Stimulated activated CD8-positive, alpha-beta memory T cell treated with anti-CD3 and anti-CD28 coated beads, Interleukin-12 subunit alpha, Interleukin-12 subunit beta, amount 100 ng/mL, for 24 hours (primary cell): ENCODE measurements around the gene MCM6.
A peak's percentile ranks its signal among the peaks of the same experiment; 100 is the strongest.
"Not testable (repeated sequence)": the region's sequence is repeated elsewhere in the genome, so short reads cannot be mapped to it uniquely, and the experiment has no call there.

Experiments used
- DNase-seq: peaks from one replicate; pipeline ENCODE4 v3.0.0-alpha.2; 2020; ENCODE audit errors: extremely low read depth

MCM6 gene

DNA sequence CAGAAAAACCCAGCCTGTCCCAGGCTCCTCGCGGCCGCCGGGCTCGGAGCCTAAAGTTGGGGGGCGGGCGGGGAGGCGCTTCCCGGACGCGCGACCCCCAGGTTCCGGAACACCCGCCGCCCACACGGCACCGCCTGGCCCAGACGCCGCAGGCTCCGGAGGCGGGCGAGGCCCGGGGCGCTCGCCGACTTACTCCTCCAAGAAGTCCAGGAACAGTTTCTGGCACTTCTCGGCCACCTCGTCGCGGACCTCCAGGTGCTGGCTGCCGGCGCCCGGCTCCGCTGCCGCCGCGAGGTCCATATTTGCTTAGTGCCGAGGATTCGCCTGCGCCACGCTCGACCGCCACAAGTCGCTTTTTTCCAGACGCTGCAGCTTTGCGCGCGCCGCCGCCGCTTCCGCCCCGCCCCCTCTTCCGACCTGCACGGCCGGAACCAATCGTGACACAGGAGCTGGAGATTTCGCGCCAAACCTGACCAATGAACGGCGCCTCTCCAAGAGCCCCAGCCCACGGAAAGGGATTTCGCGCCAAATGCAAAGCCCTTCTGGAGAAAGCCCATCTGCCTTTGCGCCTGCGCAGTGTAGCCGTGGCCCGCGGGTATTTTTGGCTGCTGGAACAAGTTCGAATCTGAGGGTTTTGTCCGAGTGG lies at the start of gene MCM6:
MCM6 (minus strand) TSS at position 378 of the 646 bp plus-strand sequence; CDS start at position 300, 78 bp downstream.
- DNase-seq = peak; percentile 98

DNA sequence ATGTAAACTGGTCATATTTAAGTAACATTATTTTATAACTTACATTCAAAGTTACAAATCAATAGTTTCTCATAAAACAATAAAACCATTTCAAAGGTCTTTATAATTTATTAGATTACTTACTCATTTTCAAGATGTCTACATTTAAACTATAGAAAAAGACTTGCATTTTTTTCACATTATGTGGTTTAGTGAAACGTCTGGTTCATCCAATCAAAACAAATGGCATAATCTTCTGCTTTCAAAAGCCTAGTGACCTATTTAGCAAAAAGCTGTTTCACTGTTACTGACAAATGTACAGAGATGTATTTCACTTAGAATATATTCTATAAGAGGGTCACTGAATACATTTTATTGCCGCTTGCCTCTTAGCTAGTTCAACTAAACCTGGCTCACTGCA lies 49.3 kb upstream of the MCM6 start:
- no peak for DNase-seq

DNA sequence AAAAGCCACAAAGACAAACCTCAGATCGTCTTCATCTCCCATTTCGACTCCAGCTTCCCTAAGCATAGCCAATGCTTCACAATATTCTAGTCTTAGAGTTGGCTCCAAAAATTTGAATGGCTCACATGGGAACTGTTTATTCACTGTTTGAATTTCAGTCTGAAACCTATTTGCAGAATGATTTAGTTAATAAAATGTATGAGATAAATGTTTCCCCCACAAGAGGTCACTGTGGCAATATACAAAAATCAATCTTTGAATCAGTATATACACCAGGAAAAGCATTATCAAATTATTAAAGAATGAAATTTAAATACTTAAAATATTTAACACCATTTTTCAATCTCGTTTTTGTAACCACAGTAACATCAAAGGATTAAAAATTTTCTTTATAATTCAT lies 40.0 kb upstream of the MCM6 start:
- DNase-seq = no peak

DNA sequence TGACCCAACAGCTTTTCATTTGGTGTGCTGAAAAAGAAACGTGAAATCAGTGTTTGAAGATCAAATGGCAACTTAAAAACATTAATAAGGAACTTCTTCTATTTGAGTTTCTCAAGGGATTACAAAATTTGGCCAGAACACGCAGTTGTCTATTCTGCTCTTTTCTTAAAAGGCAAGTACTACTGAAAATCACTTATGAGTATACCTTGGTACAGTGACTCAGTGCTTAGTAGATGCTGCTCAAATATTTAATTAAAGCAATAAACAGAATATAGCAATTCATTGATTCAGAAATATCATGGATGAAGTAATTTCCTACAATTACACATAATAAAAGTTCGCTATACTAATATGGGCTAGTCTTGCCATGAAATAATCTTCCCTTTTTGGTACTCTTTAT lies 38.2 kb upstream of the MCM6 start:
- no peak for DNase-seq

DNA sequence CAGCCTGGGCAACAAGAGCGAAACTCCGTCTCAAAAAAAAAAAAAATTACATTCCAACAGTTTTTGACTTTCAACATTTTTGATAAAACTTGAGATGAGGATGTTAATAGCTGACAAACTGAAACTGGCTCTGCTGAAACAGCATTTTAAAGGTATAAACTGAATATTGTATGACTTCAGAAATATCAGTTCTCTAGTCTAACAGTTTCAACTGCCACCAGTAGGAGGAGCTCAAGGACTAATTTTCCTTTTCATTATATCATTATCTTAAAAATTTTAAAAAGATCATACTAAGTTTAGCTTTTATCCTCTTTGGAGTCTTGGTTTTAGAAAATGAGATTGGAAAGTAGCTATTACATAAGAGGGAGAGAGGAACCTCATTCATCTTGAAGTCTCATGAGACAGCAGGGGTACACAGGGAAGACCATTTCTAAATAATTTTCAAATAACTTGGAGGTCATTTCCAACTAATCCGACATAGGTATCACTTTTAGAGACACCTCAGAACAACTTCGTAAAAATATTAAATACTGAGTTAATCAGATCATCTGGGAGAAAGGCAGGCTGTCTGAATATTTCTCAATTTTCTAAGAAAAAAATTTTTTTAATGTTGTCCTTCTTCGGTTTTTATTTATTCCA lies 37.6 kb upstream of the MCM6 start:
- no peak for DNase-seq

DNA sequence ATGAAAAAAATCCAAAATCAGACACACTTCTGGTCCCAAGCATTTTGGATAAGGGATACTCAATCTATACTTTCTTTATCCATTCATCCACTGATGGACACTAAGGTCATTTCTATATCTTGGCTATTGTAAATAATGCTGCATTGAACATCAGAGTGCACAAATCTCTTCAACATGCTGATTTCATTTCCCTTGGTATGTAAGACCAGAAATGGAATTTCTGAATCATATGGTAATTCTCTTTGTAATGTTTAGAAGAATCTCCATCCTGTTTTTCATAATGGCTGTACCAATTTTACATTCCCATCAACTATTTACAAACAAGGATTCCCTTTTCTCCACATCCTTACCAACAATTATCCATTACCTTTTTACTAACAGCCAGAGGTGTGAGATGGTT lies 33.7 kb upstream of the MCM6 start:
- no peak for DNase-seq

DNA sequence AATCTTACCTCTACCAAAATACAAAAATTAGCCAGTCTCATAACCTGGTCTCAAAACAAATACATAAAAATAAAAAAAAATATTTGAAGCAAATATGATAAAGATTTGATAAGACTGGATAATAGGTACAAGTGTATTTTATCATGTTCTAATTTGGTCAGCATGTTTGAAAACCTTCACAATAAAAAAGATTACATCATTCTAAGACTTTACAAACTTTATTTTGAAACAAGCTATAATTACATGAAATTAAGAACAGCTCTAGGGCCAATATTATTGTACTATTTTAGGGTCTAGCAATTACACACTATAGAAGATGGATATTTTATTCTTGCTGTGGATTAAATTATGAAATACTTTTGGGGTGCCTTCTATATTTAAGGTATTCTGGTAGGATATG lies 29.4 kb upstream of the MCM6 start:
- no peak for DNase-seq

DNA sequence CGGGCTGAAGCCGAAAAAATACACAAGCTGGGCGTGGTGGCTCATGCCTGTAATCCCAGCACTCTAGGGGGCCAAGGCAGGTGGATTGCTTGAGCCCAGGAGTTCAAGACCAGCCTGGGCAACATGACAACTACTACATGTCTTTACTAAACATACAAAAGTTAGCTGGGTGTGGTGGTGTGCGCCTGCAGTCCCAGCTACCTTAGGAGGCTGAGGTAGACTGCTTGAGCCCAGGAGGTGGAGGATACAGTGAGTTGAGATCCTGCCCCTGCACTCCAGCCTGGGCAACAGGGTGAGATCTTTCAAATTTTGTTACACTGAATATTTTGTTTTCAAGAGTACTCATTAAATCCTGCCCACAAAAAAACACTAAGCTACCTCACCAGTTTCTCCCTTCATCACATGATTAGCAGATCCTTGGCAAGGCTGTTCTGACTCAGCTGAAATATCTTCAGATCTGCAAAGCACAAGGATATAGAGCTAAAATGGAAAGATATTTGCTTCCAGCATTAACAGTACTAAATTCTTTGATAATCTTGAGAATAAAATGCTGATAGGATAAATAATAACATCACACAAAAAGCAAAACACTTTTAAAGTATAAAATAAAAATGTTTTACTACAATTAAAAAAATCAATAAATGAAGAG lies 28.2 kb upstream of the MCM6 start:
- no peak for DNase-seq

DNA sequence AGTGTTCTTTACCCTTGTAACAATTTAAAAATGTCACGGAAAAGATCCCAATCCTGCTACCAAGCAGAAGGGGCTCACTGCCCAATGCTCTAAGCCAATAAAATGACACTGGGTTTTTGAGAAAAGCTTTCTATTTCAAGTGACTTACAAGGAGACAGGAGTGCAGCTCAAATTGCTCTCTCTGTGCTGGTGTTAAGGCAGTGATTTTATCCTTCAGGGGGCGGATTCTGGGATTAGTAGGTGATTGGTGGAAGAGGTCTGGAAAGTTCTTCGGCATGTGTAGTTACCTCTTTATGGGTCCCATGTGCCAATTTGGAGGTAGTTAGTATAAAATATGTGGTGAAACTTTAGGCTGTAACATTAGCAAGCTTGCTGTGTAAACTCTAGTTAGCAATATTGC lies 27.4 kb upstream of the MCM6 start:
- no peak for DNase-seq

DNA sequence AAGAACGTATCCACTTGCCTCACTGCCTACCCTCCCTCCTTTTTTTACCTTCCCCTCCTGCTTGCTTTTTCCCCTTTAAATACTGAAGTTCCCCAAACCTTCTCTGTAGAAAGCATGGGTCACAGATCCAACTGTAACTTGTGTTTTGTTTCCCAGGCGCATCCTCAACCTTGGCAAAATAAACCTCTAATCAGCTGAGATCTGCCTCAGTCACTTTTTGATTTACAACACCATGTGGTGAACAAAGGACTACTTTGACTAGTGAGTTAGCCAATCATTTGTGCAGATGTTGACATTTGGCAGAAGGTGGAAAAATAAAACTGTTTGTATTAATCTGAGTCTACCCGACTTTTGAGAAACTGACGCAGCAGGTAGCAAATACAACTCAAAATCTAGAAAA lies 23.3 kb upstream of the MCM6 start:
- DNase-seq = no peak

DNA sequence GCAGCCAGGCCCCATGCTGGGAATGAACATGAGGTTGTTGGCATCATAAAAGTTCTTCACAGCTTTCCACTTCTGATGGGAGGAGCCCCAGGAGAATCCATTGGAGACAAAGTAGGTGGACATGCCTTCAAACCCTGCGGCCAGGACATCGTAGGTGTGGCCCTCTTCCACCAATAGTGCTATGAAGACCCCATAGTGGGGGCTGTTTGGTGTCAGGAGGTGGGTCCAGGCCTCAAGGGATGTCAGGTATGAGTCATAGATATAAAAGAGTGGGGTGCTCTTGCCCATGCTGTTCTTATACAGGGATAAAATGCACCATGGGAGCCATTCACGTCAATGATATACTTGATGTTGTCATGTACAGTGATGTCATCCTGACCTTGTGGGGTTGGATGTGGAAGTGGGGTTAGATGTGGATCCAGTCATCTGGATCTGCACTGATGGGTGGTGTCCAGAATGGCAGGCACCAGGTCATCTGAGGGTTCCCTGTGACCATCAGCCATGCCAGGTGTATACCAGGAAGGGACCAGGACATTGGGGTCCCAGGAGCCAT lies 22.1 kb upstream of the MCM6 start:
- DNase-seq = no peak

DNA sequence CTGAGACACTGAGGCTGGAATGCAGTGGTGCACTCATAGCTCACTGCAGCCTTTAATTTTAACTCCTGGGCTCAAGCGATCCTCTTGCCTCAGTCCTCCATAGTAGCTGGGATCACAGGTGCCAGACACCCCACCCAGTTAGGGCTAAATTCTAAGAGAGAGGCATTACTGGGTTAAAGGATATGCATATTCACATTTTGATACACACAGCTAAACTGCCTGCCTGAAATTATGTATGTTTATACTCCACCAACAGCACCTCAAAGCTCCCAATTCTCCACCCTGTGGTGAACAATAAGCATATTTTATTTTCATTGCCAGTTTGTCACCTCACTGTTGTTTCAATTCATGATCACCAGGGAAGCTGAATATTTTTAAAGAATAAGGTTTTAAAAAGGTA lies 18.7 kb upstream of the MCM6 start:
- DNase-seq = no peak

DNA sequence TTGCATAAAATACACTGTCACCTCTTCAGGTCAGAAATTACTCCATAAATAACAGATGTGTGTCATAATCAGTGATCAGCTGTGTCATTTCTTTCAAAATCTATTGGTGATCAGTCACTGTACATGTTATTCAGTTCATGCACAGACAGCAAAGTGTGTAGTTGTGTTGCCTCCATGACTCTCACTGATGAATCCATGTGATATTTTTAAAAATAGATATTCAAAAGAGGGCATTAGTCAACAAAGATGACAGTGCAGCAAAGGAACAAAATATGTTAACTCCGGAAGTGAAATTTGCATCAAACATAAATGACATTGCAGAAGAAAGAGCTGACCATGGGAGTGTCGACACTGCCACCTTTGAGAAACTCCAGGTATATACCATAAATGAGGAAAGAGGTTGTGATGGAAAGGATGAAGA lies 17.1 kb upstream of the MCM6 start:
- no peak for DNase-seq

DNA sequence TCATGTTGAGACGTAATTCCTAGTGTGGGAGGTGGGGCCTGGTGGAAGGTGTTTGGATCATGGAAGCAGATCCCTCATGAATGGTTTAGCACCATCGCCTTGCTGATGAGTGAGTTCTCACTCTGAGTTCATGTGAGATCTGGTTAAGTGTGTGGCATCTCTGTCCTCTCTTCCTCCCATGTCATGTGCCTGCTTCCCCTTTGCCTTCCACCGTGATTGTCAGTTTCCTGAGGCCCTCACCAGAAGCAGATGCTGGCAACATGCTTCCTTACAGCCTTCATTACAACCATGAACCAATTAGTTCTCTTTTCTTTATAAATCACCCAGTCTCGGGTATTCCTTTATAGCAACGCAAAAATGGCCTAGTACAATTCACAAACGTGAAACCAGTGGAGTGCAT lies 14.6 kb upstream of the MCM6 start:
- DNase-seq = no peak

DNA sequence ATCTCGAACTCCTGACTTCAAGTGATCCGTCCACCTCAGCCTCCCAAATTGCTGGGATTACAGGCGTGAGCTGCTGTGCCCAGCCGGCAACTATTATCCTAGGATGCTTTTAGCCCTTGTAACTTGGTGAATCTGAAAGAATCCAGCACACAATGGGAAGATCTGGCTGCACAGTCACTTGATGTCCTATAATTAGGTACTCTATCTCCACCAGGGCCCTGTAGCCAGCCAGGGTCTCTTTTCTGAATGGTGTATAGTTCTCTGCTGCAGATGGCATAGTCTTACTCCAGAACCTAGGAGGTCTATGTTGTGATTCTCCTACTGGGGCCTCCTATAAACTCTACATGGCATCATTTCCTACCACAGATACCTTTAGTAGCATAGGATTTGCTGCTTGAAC lies 13.9 kb upstream of the MCM6 start:
- no peak for DNase-seq

DNA sequence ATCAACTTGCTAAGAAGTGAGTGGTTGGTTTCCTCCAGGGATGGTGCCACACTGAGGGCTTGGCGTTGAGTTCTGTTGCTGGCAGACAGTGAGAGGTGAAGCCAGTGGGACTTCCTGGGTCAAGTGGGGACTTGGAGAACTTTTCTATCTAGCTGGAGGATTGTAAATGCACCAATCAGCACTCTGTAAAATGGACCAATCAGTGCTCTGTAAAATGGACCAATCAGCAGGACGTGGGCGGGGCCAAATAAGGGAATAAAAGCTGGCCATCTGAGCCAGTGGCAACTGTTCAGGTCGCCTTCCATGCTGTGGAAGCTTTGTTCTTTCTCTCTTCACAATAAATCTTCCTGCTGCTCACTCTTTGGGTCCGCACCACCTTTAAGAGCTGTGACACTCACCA lies 12.3 kb upstream of the MCM6 start:
- not testable (repeated sequence) for DNase-seq

DNA sequence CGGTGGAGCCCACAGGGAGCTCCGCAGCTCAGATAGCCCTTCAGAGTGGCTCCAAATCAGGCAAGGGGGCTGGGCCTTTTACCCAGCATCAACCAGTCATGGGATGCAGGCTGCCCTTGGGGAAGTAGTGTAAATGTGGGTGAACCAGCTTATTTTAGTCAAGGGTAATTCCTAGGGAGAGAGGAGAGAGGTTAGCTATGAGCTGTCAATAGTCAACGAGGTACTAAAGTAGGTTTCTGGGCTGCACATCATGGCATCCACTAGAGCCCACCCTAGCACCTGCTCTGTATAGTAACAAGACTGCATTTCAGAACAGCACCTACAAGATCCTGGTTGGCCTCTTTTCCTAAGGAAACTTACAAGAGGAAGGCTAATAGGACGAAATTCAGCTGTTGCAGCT lies 9.5 kb upstream of the MCM6 start:
- DNase-seq = no peak

DNA sequence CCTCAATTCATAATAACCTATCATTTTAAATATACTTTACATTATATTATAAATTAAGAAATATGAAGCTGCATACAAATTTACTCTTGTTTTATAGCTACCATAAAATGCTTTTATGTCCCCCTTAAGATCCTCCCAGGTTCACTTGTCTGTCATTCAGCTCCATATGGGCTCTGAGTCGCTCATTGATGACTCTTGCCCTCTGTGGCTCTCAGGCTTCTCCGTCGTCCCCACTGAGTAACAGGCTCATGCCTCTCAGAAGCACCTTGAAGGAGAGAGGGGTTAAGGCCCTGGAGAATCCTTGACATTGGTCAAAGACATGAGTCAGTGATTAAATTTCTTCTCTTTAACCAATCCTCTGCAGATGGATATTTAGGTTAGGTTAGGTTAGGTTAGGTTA lies 6.2 kb upstream of the MCM6 start:
- DNase-seq = no peak

DNA sequence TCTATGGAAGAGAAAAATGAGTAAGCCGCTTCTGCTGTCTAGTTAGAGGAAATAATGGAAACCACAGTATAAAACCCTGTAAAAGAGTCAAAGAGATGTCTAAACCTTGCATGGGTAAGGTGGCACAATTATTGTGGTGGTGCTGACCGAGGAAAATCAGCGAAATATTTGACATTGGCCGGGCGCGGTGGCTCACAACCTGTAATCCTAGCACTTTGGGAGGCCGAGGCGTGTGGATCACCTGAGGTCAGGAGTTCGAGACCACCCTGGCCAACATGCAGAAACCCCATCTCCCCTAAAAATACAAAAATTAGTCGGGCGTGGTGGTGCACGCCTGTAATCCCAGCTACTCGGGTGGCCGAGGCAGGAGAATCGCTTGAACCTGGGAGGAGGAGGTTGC lies 527 bp upstream of the MCM6 start:
- DNase-seq = not testable (repeated sequence)

DNA sequence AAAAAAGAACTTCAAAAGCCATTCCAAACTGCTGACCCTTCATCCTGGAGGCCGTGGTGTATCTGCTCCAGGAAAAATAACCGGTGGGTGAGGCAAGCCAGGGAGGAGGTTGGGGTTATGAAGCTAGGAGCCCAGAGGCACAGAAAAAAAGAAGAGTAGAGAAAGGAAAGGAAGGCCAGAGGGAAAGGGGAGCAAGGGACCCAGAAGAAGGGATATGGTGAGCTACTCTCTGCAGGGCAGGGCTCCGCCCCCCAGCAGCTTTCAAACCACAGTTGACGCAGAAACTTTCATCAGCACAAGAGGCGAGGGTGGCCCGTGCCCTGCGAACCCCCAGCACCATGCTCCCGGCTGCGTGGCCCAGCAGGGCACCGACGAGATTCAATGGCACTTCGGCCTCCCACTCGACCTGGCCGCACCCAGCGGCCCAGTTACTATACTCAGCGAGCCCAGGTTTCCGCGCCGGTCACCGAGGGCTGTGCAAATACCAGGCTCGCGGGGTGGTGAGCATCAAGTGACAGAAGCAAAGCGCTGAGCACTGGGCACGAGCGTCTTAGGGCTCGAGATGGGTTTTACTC lies 665 bp downstream of the MCM6 start:
- DNase-seq = peak; percentile 44

DNA sequence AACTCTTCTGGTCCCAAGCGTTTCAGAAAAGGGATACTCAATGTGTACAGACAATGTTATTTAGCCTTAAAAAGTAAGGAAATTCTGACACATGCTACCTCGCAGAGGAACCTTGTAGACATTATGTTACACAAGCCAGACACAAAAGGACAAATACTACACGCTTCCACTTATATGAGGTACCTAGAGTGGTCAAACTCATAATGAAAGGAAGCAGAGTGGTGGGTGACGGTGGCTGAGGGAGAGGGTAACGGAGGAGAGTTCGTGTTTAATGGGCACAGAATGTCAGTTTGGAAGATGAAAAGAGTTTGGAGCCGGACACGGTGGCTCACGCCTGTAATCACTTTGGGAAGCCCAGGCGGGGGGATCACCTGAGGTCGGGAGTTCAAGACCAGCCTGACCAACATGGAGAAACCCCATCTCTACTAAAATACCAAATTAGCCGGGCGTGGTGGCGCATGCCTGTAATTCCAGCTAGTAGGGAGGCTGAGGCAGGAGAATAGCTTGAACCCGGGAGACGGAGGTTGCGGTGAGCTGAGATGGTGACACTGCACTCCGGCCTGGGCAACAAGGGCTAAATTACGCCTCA lies 1.4 kb downstream of the MCM6 start:
- no peak for DNase-seq

DNA sequence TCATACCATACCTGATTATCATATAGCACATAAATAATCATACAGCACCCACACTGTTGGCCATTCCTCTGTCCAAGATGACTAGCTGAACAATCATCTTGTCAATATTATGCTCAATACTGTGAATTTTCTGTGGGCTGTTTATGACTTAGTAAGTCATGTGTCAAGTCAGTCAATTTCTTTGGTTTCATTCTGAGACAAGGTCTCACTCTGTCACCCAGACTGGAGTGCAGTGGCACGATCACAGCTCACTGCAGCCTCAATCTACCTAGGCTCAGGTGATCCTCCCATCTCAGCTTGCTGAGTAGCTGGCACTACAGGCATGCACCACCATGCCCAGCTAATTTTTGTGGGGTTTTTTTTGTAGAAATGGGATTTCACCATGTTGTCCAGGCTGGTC lies 5.7 kb downstream of the MCM6 start:
- DNase-seq = no peak
